ENCODE results near the gene PTGIR.

The PTGIR gene

GRCh38 chr19:46660008-46660517, 35.2 kb upstream of the PTGIR start:
- Histone ChIP-seq H3K9ac (ENCODE audit: insufficient read length) (no peak overlapping the region), H3K36me3 (ENCODE audit: insufficient read depth, low read length) (no peaks in the 10 kb centered on the region), H3K27ac (no peak overlapping the region), H3K4me3 (peak overlapping the region; percentile 84), H3K9me3 (ENCODE audit: low read depth, low read length) (no peaks in the 10 kb centered on the region)
- DNase-seq (ENCODE audit: low read depth, low spot score), result no peak
- TF ChIP-seq FOXP2 (optimal IDR thresholded peaks at IDR 0.05; ENCODE audit: control extremely low read depth, extremely low read length, insufficient read depth), result no peak
- no peak for TF ChIP-seq EZH2 (IDR thresholded peaks at IDR 0.05)
- no peak for TF ChIP-seq POLR2AphosphoS5 (IDR thresholded peaks at IDR 0.05; ENCODE audit: borderline replicate concordance, low read depth, low read length)

- H3K27ac ChIP-seq, result no peak overlapping the region
- no peak for TF ChIP-seq EZH2 (IDR thresholded peaks at IDR 0.05)
- TF ChIP-seq FOXP2 (optimal IDR thresholded peaks at IDR 0.05; ENCODE audit: control extremely low read depth, extremely low read length, insufficient read depth), result no peak
- no peak for TF ChIP-seq POLR2AphosphoS5 (IDR thresholded peaks at IDR 0.05; ENCODE audit: borderline replicate concordance, low read depth, low read length)
- H3K36me3 ChIP-seq (ENCODE audit: insufficient read depth, low read length), result no peaks in the 10 kb centered on the region
- H3K4me3 ChIP-seq, result peak overlapping the region; percentile 84
- no peak overlapping the region for H3K9ac ChIP-seq (ENCODE audit: insufficient read length)
- H3K9me3 ChIP-seq (ENCODE audit: low read depth, low read length), result no peaks in the 10 kb centered on the region
- DNase-seq (ENCODE audit: low read depth, low spot score), result no peak
These were observed 34.5 kb upstream of the PTGIR start for GRCh38 chr19:46659151-46660007.

- H3K9ac ChIP-seq (ENCODE audit: insufficient read length), result no peak overlapping the region
- TF ChIP-seq POLR2AphosphoS5 (IDR thresholded peaks at IDR 0.05; ENCODE audit: borderline replicate concordance, low read depth, low read length) (no peak), EZH2 (IDR thresholded peaks at IDR 0.05) (no peak), FOXP2 (optimal IDR thresholded peaks at IDR 0.05; ENCODE audit: control extremely low read depth, extremely low read length, insufficient read depth) (no peak)
- no peaks in the 10 kb centered on the region for H3K9me3 ChIP-seq (ENCODE audit: low read depth, low read length)
- H3K36me3 ChIP-seq (ENCODE audit: insufficient read depth, low read length), result no peaks in the 10 kb centered on the region
- no peak for DNase-seq (ENCODE audit: low read depth, low spot score)
- no peak overlapping the region for H3K4me3 ChIP-seq
- H3K27ac ChIP-seq, result no peak overlapping the region
These were observed 31.7 kb upstream of the PTGIR start for GRCh38 chr19:46656541-46656940.

- Histone ChIP-seq H3K27ac (no peak overlapping the region), H3K9me3 (ENCODE audit: low read depth, low read length) (no peaks in the 10 kb centered on the region), H3K9ac (ENCODE audit: insufficient read length) (no peak overlapping the region), H3K4me3 (no peak overlapping the region), H3K36me3 (ENCODE audit: insufficient read depth, low read length) (no peaks in the 10 kb centered on the region)
- no peak for DNase-seq (ENCODE audit: low read depth, low spot score)
- no peak for TF ChIP-seq FOXP2 (optimal IDR thresholded peaks at IDR 0.05; ENCODE audit: control extremely low read depth, extremely low read length, insufficient read depth)
- TF ChIP-seq EZH2 (IDR thresholded peaks at IDR 0.05), result no peak
- no peak for TF ChIP-seq POLR2AphosphoS5 (IDR thresholded peaks at IDR 0.05; ENCODE audit: borderline replicate concordance, low read depth, low read length)
These were observed 29.8 kb upstream of the PTGIR start for GRCh38 chr19:46654621-46655152.

- Histone ChIP-seq H3K9me3 (ENCODE audit: low read depth, low read length) (no peaks in the 10 kb centered on the region), H3K9ac (ENCODE audit: insufficient read length) (no peak overlapping the region), H3K36me3 (ENCODE audit: insufficient read depth, low read length) (no peaks in the 10 kb centered on the region), H3K27ac (no peak overlapping the region), H3K4me3 (no peak overlapping the region)
- DNase-seq (ENCODE audit: low read depth, low spot score), result no peak
- TF ChIP-seq FOXP2 (optimal IDR thresholded peaks at IDR 0.05; ENCODE audit: control extremely low read depth, extremely low read length, insufficient read depth) (no peak), EZH2 (IDR thresholded peaks at IDR 0.05) (no peak), POLR2AphosphoS5 (IDR thresholded peaks at IDR 0.05; ENCODE audit: borderline replicate concordance, low read depth, low read length) (no peak)
These were observed 25.6 kb upstream of the PTGIR start for GRCh38 chr19:46650445-46650844.

GRCh38 chr19:46648961-46649960, 24.4 kb upstream of the PTGIR start:
- H3K9ac ChIP-seq (ENCODE audit: insufficient read length), result no peak overlapping the region
- DNase-seq (ENCODE audit: low read depth, low spot score), result no peak
- no peak overlapping the region for H3K4me3 ChIP-seq
- H3K36me3 ChIP-seq (ENCODE audit: insufficient read depth, low read length), result no peaks in the 10 kb centered on the region
- H3K9me3 ChIP-seq (ENCODE audit: low read depth, low read length), result no peaks in the 10 kb centered on the region
- no peak for TF ChIP-seq EZH2 (IDR thresholded peaks at IDR 0.05)
- TF ChIP-seq POLR2AphosphoS5 (IDR thresholded peaks at IDR 0.05; ENCODE audit: borderline replicate concordance, low read depth, low read length), result no peak
- TF ChIP-seq FOXP2 (optimal IDR thresholded peaks at IDR 0.05; ENCODE audit: control extremely low read depth, extremely low read length, insufficient read depth), result no peak
- no peak overlapping the region for H3K27ac ChIP-seq

GRCh38 chr19:46648060-46648960, 23.4 kb upstream of the PTGIR start:
- no peaks in the 10 kb centered on the region for H3K9me3 ChIP-seq (ENCODE audit: low read depth, low read length)
- H3K4me3 ChIP-seq, result no peak overlapping the region
- H3K27ac ChIP-seq, result no peak overlapping the region
- H3K9ac ChIP-seq (ENCODE audit: insufficient read length), result no peak overlapping the region
- no peak for TF ChIP-seq FOXP2 (optimal IDR thresholded peaks at IDR 0.05; ENCODE audit: control extremely low read depth, extremely low read length, insufficient read depth)
- no peaks in the 10 kb centered on the region for H3K36me3 ChIP-seq (ENCODE audit: insufficient read depth, low read length)
- DNase-seq (ENCODE audit: low read depth, low spot score), result no peak

Data from SK-N-MC (cell line).